Middle frontal gyrus (tissue), 1 donor: Measurements from ENCODE around the gene TET2.

Experiments
- DNase-seq: peaks from one replicate; pipeline ENCODE4 v3.0.0-alpha.2; 2015; ENCODE audit warnings: low spot score; ENCODE audit errors: extremely low spot score

Gene TET2

GRCh38 chr4:105232374-105232773, 85.7 kb downstream of the TET2 start:
- DNase-seq = no peak

- DNase-seq = no peak
Observed at GRCh38 chr4:105234582-105234981, 87.9 kb downstream of the TET2 start.

DNA sequence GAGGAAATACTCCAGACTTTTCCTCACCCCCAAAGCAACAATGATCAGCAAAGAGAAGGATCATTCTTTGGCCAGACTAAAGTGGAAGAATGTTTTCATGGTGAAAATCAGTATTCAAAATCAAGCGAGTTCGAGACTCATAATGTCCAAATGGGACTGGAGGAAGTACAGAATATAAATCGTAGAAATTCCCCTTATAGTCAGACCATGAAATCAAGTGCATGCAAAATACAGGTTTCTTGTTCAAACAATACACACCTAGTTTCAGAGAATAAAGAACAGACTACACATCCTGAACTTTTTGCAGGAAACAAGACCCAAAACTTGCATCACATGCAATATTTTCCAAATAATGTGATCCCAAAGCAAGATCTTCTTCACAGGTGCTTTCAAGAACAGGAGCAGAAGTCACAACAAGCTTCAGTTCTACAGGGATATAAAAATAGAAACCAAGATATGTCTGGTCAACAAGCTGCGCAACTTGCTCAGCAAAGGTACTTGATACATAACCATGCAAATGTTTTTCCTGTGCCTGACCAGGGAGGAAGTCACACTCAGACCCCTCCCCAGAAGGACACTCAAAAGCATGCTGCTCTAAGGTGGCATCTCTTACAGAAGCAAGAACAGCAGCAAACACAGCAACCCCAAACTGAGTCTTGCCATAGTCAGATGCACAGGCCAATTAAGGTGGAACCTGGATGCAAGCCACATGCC, 89.7 kb downstream of the TET2 start:
- no peak for DNase-seq

GRCh38 chr4:105236916-105237311, 90.2 kb downstream of the TET2 start:
- DNase-seq = no peak

GRCh38 chr4:105240037-105240436, 93.4 kb downstream of the TET2 start:
- no peak for DNase-seq

- no peak for DNase-seq
Observed at GRCh38 chr4:105241451-105241850, 94.8 kb downstream of the TET2 start.

- DNase-seq = no peak
Observed at GRCh38 chr4:105243446-105243845, 96.8 kb downstream of the TET2 start.

DNA sequence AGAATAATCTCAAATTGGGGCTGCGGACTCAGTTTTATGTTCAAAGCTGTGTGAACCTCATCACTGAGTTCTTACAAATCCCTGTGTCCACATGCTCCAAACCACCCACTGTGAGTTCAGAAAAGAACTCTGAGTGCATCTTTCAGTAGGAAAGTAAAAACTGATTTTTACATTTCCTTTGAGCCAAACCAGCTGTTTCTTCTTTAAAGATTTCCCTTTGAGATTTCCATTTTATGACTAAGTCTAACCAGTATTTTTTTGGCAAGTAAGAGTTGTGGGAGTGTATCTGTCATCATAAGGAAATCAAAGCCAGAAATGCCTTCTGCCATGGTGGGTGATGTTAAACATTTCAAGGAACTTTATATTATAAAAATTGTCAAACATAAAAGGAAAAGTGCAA, 100.0 kb downstream of the TET2 start:
- DNase-seq = peak; percentile 48

DNA sequence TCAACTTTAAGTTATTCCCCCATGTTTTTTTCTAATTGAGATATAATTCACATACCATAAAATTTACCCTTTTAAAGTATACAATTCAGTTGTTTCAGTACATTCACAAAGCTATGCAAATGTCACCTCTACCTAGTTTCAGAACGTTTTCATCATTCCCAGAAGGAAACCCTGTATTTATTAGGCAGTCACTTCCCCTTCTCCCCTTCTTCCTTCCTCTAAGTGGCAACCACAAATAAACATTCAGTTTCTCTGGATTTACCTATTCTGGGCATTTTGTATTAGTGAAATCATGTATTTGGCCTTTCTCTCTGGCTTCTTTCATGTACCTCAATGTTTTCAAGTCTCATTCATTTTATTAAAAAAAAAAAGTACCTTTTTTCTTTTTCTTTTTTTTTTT, 101.9 kb downstream of the TET2 start:
- DNase-seq = no peak

- no peak for DNase-seq
Observed at GRCh38 chr4:105257817-105258495, 111.3 kb downstream of the TET2 start.

DNA sequence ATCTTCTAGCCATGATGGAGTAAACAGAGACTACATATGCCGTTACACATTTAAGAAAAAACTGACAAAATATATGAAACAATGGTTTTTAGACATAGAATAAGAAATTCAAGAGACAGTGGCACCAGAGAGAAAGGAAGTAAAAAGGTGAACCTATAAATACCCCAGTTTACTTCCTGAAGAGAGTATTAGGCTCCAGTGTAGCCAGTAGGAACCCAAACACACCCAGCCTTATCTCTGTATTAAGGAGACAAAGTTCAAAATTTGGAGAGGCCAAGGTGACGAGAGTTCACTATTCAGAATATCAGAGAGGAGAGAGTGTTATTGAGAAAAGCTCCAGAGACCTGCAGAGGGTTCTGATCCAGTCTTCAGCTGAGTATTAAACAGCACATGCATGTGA, 119.0 kb downstream of the TET2 start:
- no peak for DNase-seq

DNA sequence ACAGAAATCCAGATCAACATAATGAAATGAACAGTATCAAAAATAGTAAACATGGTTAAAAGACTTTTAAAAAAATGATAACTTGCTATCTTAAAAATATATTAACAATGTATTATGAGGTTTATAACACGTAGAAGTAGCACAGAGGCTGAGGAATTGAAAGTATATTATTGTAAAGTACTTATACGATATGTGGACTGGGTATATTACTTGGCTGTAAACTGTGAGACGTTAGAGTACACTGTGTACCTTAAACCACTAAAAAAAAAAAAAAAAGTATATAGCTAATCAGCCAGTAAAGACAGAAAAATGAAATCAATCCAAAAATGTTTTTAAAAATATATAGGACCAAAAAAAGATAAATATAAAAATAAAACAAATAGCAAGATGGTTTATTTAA, 120.6 kb downstream of the TET2 start:
- DNase-seq = no peak

DNA sequence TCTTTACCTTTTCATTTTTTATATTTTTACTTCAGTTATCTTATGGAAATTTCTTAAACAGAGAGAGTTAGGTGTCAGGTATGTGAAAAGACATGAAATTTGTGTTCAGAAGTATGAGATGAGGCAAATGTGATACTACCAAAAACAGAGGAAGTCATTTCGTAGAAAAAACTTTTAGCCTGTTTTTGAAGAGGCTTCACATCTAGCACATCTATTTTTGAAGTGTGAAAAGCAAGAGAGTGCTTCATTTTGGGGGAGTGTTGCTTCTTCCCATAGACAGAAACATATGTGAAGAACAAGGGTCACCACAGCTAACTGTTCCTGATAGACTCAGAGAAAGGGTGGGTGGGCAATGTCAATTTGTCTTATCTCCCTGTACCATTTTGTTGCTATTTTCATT, 125.3 kb downstream of the TET2 start:
- DNase-seq = no peak

GRCh38 chr4:105273230-105273629, 126.6 kb downstream of the TET2 start:
- DNase-seq = no peak

GRCh38 chr4:105274090-105274489, 127.4 kb downstream of the TET2 start:
- no peak for DNase-seq

DNA sequence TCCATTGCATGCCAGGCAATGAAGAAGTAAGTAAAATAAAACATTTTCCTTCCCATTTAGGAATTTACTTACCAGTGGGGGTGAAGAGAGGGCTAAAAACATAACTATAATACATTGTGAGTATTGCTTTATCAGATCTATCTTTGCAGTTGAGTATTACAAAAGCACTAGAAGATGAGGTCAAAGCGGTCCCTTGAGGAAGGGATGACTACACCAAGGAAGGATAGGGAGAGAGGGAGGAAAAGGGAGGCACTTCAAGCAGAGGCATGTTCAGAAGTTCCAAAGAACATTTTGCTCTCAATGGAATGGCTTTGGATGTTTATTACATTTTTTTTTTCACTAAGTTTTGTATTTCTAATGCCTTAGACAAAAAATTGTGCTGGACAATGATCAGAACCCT, 127.8 kb downstream of the TET2 start:
- no peak for DNase-seq

DNA sequence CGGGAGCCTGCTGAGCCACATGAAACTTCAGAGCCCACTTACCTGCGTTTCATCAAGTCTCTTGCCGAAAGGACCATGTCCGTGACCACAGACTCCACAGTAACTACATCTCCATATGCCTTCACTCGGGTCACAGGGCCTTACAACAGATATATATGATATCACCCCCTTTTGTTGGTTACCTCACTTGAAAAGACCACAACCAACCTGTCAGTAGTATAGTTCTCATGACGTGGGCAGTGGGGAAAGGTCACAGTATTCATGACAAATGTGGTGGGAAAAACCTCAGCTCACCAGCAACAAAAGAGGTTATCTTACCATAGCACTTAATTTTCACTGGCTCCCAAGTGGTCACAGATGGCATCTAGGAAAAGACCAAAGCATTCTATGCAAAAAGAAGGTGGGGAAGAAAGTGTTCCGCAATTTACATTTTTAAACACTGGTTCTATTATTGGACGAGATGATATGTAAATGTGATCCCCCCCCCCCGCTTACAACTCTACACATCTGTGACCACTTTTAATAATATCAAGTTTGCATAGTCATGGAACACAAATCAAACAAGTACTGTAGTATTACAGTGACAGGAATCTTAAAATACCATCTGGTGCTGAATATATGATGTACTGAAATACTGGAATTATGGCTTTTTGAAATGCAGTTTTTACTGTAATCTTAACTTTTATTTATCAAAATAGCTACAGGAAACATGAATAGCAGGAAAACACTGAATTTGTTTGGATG, 129.9 kb downstream of the TET2 start:
- DNase-seq = no peak

DNA sequence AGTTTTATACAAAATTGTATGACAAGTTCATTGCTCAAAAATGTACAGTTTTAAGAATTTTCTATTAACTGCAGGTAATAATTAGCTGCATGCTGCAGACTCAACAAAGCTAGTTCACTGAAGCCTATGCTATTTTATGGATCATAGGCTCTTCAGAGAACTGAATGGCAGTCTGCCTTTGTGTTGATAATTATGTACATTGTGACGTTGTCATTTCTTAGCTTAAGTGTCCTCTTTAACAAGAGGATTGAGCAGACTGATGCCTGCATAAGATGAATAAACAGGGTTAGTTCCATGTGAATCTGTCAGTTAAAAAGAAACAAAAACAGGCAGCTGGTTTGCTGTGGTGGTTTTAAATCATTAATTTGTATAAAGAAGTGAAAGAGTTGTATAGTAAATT, 131.0 kb downstream of the TET2 start:
- no peak for DNase-seq

GRCh38 chr4:105279314-105279713, 132.6 kb downstream of the TET2 start:
- DNase-seq = no peak

GRCh38 chr4:105280338-105281123, 133.9 kb downstream of the TET2 start:
- DNase-seq = no peak

- no peak for DNase-seq
Observed at GRCh38 chr4:105281124-105281415, 134.4 kb downstream of the TET2 start.

GRCh38 chr4:105282489-105282888, 135.8 kb downstream of the TET2 start:
- DNase-seq = no peak
